Lower lobe of right lung (tissue), 2 donors: ENCODE data around the gene ARHGAP25. TPM values are rescaled to one million over a fixed set of nuclear protein-coding genes. Genes with fewer than 3 reads are reported as not detected.

Source experiments
- ATAC-seq, 2 donors: fragments of 200-7000 bp; cut with Tn5 transposase; one replicate each; pipeline ENCODE4 v1.9.1; 2020 to 2022; ENCODE audit warnings: mild to moderate bottlenecking in 2 of 2, moderate library complexity in 2 of 2
- DNase-seq: peaks from one replicate; pipeline ENCODE4 v3.0.0-alpha.2; 2020
- H3K27ac ChIP-seq: fragments of 200-600 bp; one replicate; pipeline ENCODE4 v1.8.0; 2022
- H3K27me3 ChIP-seq: fragments of 200-600 bp; one replicate; pipeline ENCODE4 v1.8.0; 2022; ENCODE audit warnings: low read depth
- H3K36me3 ChIP-seq: fragments of 200-600 bp; one replicate; pipeline ENCODE4 v1.8.0; 2022; ENCODE audit warnings: mild to moderate bottlenecking
- H3K4me1 ChIP-seq: fragments of 200-600 bp; one replicate; pipeline ENCODE4 v1.8.0; 2022
- H3K4me3 ChIP-seq: fragments of 200-600 bp; one replicate; pipeline ENCODE4 v1.8.0; 2022; ENCODE audit warnings: mild to moderate bottlenecking
- H3K9me3 ChIP-seq: fragments of 200-600 bp; one replicate; pipeline ENCODE4 v1.8.0; 2022
- intact Hi-C: fragments of 100-400 bp; cut with DNase I; formaldehyde crosslinking; loops from one replicate; pipeline ENCODE4 v1.11.0; 2022
- total RNA-seq: library from RNA; stranded (reverse); fragmentation: NEBNext Ultra II Directional; extraction: Animal tissue kit (Norgen Biotek cat#: 25700); gene quantifications from one replicate; pipeline ENCODE4 v1.2.1, GENCODE V29; 2021
- TF ChIP-seq, protein P1 (sequence below): fragments of 200-600 bp; IDR thresholded peaks from one replicate; pipeline ENCODE4 v1.8.0; 2022; ENCODE audit warnings: antibody characterized with exemption, mild to moderate bottlenecking
- donor health status: DM: no; HTN: yes; CAD: no; lungs with severe emphysema.

Gene ARHGAP25
- total RNA-seq, 1 donor from 2014 or later: 48.5 TPM

GRCh38 chr2:68739595-68740399 is 5.2 kb downstream of the ARHGAP25 start:
- peak overlapping the region; percentile 76 for H3K27ac ChIP-seq
- no peak overlapping the region for H3K4me3 ChIP-seq
- peaks cover 69% of the 10 kb centered on the region for H3K4me1 ChIP-seq
- no peaks in the 10 kb centered on the region for H3K27me3 ChIP-seq
- H3K36me3 ChIP-seq: no peaks in the 10 kb centered on the region
- DNase-seq (no peak), ATAC-seq (no peak)
- intact Hi-C loops: no loop called here
- no peaks in the 10 kb centered on the region for H3K9me3 ChIP-seq
- TF ChIP-seq, protein P1, sequence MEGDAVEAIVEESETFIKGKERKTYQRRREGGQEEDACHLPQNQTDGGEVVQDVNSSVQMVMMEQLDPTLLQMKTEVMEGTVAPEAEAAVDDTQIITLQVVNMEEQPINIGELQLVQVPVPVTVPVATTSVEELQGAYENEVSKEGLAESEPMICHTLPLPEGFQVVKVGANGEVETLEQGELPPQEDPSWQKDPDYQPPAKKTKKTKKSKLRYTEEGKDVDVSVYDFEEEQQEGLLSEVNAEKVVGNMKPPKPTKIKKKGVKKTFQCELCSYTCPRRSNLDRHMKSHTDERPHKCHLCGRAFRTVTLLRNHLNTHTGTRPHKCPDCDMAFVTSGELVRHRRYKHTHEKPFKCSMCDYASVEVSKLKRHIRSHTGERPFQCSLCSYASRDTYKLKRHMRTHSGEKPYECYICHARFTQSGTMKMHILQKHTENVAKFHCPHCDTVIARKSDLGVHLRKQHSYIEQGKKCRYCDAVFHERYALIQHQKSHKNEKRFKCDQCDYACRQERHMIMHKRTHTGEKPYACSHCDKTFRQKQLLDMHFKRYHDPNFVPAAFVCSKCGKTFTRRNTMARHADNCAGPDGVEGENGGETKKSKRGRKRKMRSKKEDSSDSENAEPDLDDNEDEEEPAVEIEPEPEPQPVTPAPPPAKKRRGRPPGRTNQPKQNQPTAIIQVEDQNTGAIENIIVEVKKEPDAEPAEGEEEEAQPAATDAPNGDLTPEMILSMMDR: no peak

DNA sequence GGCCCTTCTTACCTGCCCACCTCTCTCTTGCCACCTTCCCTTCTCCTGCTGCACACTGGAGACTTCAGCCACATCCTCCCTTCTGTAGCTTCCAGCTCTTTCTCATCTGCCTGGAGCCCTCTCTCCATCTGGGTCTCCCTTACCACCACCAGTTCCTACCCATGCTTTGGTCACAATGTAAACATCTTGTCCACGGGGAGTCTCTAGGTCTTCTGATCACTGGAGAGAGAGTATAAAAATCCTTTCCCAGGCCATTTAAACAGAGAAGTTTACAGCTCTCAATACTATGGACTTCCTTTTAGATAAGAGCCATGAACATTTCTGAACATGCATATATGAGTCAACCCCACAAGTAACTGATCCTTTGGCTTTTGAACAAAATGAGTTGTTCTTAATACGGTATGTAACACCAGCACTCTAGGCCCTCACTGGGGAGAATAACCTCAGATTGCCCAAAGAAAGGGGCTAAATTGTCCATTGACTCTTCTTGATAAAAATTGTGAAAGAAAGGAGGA is 5.8 kb downstream of the ARHGAP25 start:
- H3K9me3 ChIP-seq: no peaks in the 10 kb centered on the region
- no peaks in the 10 kb centered on the region for H3K36me3 ChIP-seq
- peak overlapping the region; percentile 76 for H3K27ac ChIP-seq
- no peak overlapping the region for H3K4me3 ChIP-seq
- peaks cover 74% of the 10 kb centered on the region for H3K4me1 ChIP-seq
- intact Hi-C loops: no loop called here
- ATAC-seq (no peak), DNase-seq (no peak)
- TF ChIP-seq, protein P1: no peak
- no peaks in the 10 kb centered on the region for H3K27me3 ChIP-seq

- no peaks in the 10 kb centered on the region for H3K9me3 ChIP-seq
- H3K36me3 ChIP-seq: no peaks in the 10 kb centered on the region
- no peaks in the 10 kb centered on the region for H3K27me3 ChIP-seq
- intact Hi-C loops: no loop called here
- H3K4me1 ChIP-seq: peaks cover 74% of the 10 kb centered on the region
- TF ChIP-seq, protein P1: no peak
- no peak overlapping the region for H3K4me3 ChIP-seq
- H3K27ac ChIP-seq: peak overlapping the region; percentile 76
- ATAC-seq (peak in 1 of 2 donors; percentile 56), DNase-seq (no peak)
Observed at GRCh38 chr2:68741238-68741637, 6.6 kb downstream of the ARHGAP25 start.

DNA sequence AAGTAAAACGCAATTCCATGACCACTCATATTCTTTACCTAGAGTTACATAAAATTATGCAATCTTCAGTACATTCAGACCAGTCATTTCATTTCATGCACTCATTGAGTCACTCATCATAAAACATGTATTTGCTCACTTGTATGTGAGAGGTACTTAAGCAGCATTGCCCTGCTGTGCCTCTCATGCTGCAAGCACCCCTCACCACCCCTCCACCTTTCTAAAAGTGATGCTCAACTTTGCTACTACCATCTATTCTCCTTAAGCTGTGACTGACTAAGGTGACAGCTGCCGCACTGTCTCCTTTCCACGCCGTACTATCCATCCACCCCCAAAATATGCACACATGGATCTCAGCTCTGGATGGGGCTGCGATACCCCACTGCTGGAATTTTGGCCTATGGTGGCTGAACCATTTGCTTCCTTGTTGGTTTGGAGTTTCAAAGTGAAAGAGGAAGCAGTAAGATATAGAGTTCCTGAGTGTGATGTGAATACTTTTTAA is 7.2 kb downstream of the ARHGAP25 start:
- peak overlapping the region; percentile 76 for H3K27ac ChIP-seq
- H3K36me3 ChIP-seq: no peaks in the 10 kb centered on the region
- TF ChIP-seq, protein P1: no peak
- intact Hi-C loops: no loop called here
- H3K4me1 ChIP-seq: peaks cover 74% of the 10 kb centered on the region
- H3K27me3 ChIP-seq: no peaks in the 10 kb centered on the region
- H3K4me3 ChIP-seq: peak overlapping the region; percentile 27
- ATAC-seq: peak; percentile 62 to 83
- H3K9me3 ChIP-seq: no peaks in the 10 kb centered on the region
- DNase-seq: no peak

DNA sequence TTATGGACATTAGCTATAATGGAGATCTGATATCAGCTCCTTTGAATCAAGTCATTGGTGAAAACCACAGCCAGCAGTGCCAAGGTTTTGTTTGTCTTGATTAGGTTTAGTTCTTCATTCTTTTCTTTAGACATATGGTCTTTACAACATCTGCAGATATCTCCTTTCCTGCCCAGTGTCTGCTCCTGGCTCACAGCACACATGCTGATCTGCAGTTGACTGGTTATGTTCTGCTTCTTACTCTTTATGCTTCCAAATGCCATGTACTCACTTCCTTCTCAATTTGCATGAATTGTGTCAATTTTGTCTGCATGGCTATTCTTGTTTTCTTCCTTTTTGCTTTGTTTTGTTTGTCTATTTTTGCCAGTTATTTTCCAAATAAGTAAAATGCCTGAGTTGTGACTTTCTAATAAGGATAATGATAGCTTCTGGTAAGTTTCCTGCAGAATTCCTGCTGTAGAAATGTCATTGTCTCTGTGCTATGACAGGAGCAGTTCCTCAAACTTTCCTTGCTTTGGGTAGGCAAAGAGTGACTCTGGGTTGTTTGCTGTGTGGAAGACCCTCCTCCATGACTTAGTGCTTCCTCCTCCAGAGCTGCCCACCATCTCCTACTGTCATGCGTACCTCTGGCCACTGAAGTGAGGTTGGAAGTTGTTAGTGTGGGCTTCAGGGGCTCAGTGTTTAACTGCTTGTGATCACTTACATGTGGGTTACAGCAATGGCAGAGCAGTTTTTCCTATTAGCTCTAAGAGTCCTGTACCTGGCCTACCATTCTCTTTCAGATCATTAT is 8.2 kb downstream of the ARHGAP25 start:
- Histone ChIP-seq H3K27ac (peak overlapping the region; percentile 76), H3K9me3 (no peaks in the 10 kb centered on the region), H3K27me3 (no peaks in the 10 kb centered on the region), H3K36me3 (no peaks in the 10 kb centered on the region), H3K4me3 (peak overlapping the region; percentile 27), H3K4me1 (peaks cover 67% of the 10 kb centered on the region)
- intact Hi-C loops: no loop called here
- TF ChIP-seq, protein P1: no peak
- no peak for ATAC-seq
- no peak for DNase-seq
